Measurements from ENCODE around the gene OSBPL8.

Gene OSBPL8

DNA sequence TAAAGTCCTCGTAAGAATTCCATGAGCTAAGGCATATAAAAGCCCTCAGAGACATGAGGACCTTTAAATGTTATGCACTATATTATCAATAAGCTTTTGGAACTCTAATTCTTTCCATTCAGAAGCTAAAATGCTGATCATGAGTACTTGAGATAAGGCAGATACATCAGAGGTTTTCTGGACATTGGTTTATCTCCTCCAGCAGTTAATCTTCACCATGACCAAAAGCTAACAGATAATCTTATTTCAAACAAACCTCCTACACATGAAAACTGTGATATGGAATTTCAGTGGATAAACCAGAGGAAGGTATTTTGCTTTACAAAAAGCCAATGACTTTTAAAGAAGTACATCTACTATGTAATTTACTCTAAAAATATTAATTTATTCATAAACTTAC, 113.5 kb downstream of the OSBPL8 start:
- Histone ChIP-seq H3K23ac (ENCODE audit: low read length in 2 of 2) (no peak overlapping the region), H2BK12ac (ENCODE audit: low read length in 2 of 2) (no peak overlapping the region), H3K4ac (ENCODE audit: low read depth in 1 of 2, low read length in 2 of 2) (no peak overlapping the region), H3K27me3 (ENCODE audit: control insufficient read depth in 1 of 2, insufficient read depth in 1 of 2, low read length in 2 of 2) (no peaks in the 10 kb centered on the region), H2AK5ac (ENCODE audit: low read length, severe bottlenecking) (no peak overlapping the region), H2AFZ (ENCODE audit: low read depth, low read length) (no peak overlapping the region), H3K9ac (ENCODE audit: low read length) (no peak overlapping the region), H3K14ac (ENCODE audit: low read length in 2 of 2) (no peak overlapping the region), H3K18ac (ENCODE audit: low read depth in 1 of 2, low read length in 2 of 2) (no peak overlapping the region), H4K8ac (ENCODE audit: low read length) (no peak overlapping the region), H2BK15ac (ENCODE audit: low read depth, poor library complexity, severe bottlenecking) (no peak overlapping the region), H3K9me3 (ENCODE audit: control insufficient read depth, low read length) (no peaks in the 10 kb centered on the region), H3K4me1 (ENCODE audit: control insufficient read depth, insufficient read depth, low read depth, low read length) (peaks cover 2% of the 10 kb centered on the region), H2BK120ac (ENCODE audit: low read depth, low read length) (no peak overlapping the region), H3K4me3 (ENCODE audit: insufficient read depth in 1 of 2, low read depth in 1 of 2, low read length in 2 of 2) (peak overlapping the region in 1 of 2 experiments; percentile 10), H2BK5ac (ENCODE audit: low read depth, low read length, poor library complexity, severe bottlenecking) (no peak overlapping the region), H3K36me3 (ENCODE audit: control insufficient read depth in 1 of 2, insufficient read depth in 2 of 2, low read depth in 1 of 2, low read length in 2 of 2) (peaks cover 0 to 17% of the 10 kb centered on the region in 2 experiments), H3K27ac (ENCODE audit: low read length, poor library complexity, severe bottlenecking) (no peak overlapping the region), H3K79me1 (replicated peaks; ENCODE audit: low read length, poor library complexity, severe bottlenecking) (peaks cover 5% of the 10 kb centered on the region), H4K91ac (ENCODE audit: low read length) (no peak overlapping the region), H3K4me2 (ENCODE audit: low read length, poor library complexity, severe bottlenecking) (no peak overlapping the region)
- no CpG with 5 or more reads among the region's 1 CpG for WGBS
- no peak for DNase-seq

DNA sequence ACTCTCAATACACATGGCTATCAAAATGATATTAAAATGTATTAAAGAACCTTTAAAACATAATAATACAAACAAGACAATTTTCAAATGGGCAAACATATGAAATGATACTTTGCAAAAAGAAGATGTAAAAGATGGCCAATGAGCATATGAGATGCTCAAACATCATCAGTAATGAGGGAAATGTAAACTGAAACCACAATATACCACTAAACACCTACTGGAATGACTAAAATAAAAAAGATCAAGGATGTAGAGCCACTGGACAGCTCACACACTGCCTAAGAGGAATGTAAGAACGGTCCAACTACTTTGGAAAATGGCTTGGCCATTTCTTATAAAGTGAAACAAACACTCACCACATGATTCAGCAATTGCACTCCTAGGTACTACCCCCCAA, 114.1 kb downstream of the OSBPL8 start:
- Histone ChIP-seq H3K9me3 (ENCODE audit: control insufficient read depth, low read length) (no peaks in the 10 kb centered on the region), H2BK120ac (ENCODE audit: low read depth, low read length) (no peak overlapping the region), H4K91ac (ENCODE audit: low read length) (no peak overlapping the region), H3K18ac (ENCODE audit: low read depth in 1 of 2, low read length in 2 of 2) (no peak overlapping the region), H2BK15ac (ENCODE audit: low read depth, poor library complexity, severe bottlenecking) (no peak overlapping the region), H4K8ac (ENCODE audit: low read length) (no peak overlapping the region), H3K27me3 (ENCODE audit: control insufficient read depth in 1 of 2, insufficient read depth in 1 of 2, low read length in 2 of 2) (no peaks in the 10 kb centered on the region), H3K9ac (ENCODE audit: low read length) (no peak overlapping the region), H3K4ac (ENCODE audit: low read depth in 1 of 2, low read length in 2 of 2) (no peak overlapping the region), H3K79me1 (replicated peaks; ENCODE audit: low read length, poor library complexity, severe bottlenecking) (peaks cover 7% of the 10 kb centered on the region), H3K4me3 (ENCODE audit: insufficient read depth in 1 of 2, low read depth in 1 of 2, low read length in 2 of 2) (peak overlapping the region in 1 of 2 experiments; percentile 10), H3K4me2 (ENCODE audit: low read length, poor library complexity, severe bottlenecking) (no peak overlapping the region), H2AK5ac (ENCODE audit: low read length, severe bottlenecking) (no peak overlapping the region), H2BK5ac (ENCODE audit: low read depth, low read length, poor library complexity, severe bottlenecking) (no peak overlapping the region), H2AFZ (ENCODE audit: low read depth, low read length) (no peak overlapping the region), H3K14ac (ENCODE audit: low read length in 2 of 2) (no peak overlapping the region), H3K4me1 (ENCODE audit: control insufficient read depth, insufficient read depth, low read depth, low read length) (peaks cover 2% of the 10 kb centered on the region), H3K36me3 (ENCODE audit: control insufficient read depth in 1 of 2, insufficient read depth in 2 of 2, low read depth in 1 of 2, low read length in 2 of 2) (peaks cover 0 to 17% of the 10 kb centered on the region in 2 experiments), H2BK12ac (ENCODE audit: low read length in 2 of 2) (no peak overlapping the region), H3K23ac (ENCODE audit: low read length in 2 of 2) (no peak overlapping the region), H3K27ac (ENCODE audit: low read length, poor library complexity, severe bottlenecking) (no peak overlapping the region)
- DNase-seq, result no peak
- WGBS, result 96% methylated on average over 1 of the region's 1 CpG

DNA sequence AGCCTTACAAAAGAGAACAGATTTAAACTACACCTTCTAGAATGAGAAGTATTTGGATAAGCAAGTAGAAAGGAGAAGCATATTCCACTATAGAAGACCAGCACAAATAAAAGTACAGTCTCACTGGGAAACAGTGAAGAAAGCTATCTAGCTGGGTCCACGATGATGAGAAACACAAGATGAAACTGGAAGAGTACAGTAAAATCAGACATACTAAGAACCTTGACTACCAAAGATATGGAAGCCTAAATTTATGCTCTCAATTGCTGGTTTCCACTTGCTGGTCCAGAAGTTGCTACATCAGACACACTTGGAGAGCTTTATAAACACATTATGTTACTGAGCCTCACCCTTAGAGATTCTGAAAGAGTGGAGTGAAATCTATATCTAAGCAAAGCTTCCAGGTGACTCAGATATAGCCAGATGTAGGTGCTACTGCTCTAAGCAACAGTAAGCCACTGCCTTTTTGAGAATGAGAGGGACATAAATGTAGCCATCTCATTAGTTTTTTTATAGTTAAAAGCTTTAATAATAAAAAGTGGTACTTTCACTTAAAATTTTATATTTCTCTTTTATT, 115.1 kb downstream of the OSBPL8 start:
- H2AK5ac ChIP-seq (ENCODE audit: low read length, severe bottlenecking), result no peak overlapping the region
- H2BK5ac ChIP-seq (ENCODE audit: low read depth, low read length, poor library complexity, severe bottlenecking), result no peak overlapping the region
- no peak overlapping the region for H3K4me2 ChIP-seq (ENCODE audit: low read length, poor library complexity, severe bottlenecking)
- no peak overlapping the region for H4K91ac ChIP-seq (ENCODE audit: low read length)
- H2BK12ac ChIP-seq (ENCODE audit: low read length in 2 of 2), result no peak overlapping the region
- no peak overlapping the region for H2BK120ac ChIP-seq (ENCODE audit: low read depth, low read length)
- H3K79me1 ChIP-seq (replicated peaks; ENCODE audit: low read length, poor library complexity, severe bottlenecking), result peaks cover 7% of the 10 kb centered on the region
- peaks cover 2% of the 10 kb centered on the region for H3K4me1 ChIP-seq (ENCODE audit: control insufficient read depth, insufficient read depth, low read depth, low read length)
- no peak overlapping the region for H4K8ac ChIP-seq (ENCODE audit: low read length)
- H3K9me3 ChIP-seq (ENCODE audit: control insufficient read depth, low read length), result no peaks in the 10 kb centered on the region
- no peak overlapping the region for H3K18ac ChIP-seq (ENCODE audit: low read depth in 1 of 2, low read length in 2 of 2)
- no peak overlapping the region for H3K4ac ChIP-seq (ENCODE audit: low read depth in 1 of 2, low read length in 2 of 2)
- H3K27ac ChIP-seq (ENCODE audit: low read length, poor library complexity, severe bottlenecking), result no peak overlapping the region
- DNase-seq, result peak; percentile 11
- H3K23ac ChIP-seq (ENCODE audit: low read length in 2 of 2), result no peak overlapping the region
- peaks cover 0 to 17% of the 10 kb centered on the region in 2 experiments for H3K36me3 ChIP-seq (ENCODE audit: control insufficient read depth in 1 of 2, insufficient read depth in 2 of 2, low read depth in 1 of 2, low read length in 2 of 2)
- H3K14ac ChIP-seq (ENCODE audit: low read length in 2 of 2), result no peak overlapping the region
- WGBS, result 88% methylated on average over 1 of the region's 1 CpG
- H3K9ac ChIP-seq (ENCODE audit: low read length), result no peak overlapping the region
- H3K27me3 ChIP-seq (ENCODE audit: control insufficient read depth in 1 of 2, insufficient read depth in 1 of 2, low read length in 2 of 2), result no peaks in the 10 kb centered on the region
- H2BK15ac ChIP-seq (ENCODE audit: low read depth, poor library complexity, severe bottlenecking), result no peak overlapping the region
- no peak overlapping the region for H2AFZ ChIP-seq (ENCODE audit: low read depth, low read length)
- H3K4me3 ChIP-seq (ENCODE audit: insufficient read depth in 1 of 2, low read depth in 1 of 2, low read length in 2 of 2), result peak overlapping the region in 1 of 2 experiments; percentile 9

DNA sequence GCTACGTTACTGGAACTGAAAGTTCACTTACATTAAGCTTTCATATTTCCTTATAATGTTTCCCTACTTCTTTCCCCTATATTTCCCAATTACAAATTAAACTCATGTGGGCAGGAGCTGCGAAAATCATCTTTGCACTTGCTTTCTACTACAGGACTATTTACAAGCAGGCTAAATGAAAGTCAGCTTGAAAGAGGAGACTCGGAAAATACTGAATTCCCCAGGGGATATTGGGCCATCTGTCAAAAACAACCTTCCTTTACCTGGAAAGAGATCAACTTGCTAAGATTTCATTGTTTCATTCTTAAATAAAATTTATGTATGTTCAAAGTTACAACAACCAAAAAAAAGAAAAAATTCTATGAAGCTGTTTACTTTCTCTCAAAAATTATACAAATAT, 118.6 kb downstream of the OSBPL8 start:
- no peak overlapping the region for H3K23ac ChIP-seq (ENCODE audit: low read length in 2 of 2)
- H3K4me1 ChIP-seq (ENCODE audit: control insufficient read depth, insufficient read depth, low read depth, low read length), result peaks cover 2% of the 10 kb centered on the region
- no peak overlapping the region for H3K4ac ChIP-seq (ENCODE audit: low read depth in 1 of 2, low read length in 2 of 2)
- no peak overlapping the region for H2BK12ac ChIP-seq (ENCODE audit: low read length in 2 of 2)
- no peak overlapping the region for H2AK5ac ChIP-seq (ENCODE audit: low read length, severe bottlenecking)
- no peaks in the 10 kb centered on the region for H3K27me3 ChIP-seq (ENCODE audit: control insufficient read depth in 1 of 2, insufficient read depth in 1 of 2, low read length in 2 of 2)
- H4K8ac ChIP-seq (ENCODE audit: low read length), result no peak overlapping the region
- no peak overlapping the region for H4K91ac ChIP-seq (ENCODE audit: low read length)
- no peak overlapping the region for H2AFZ ChIP-seq (ENCODE audit: low read depth, low read length)
- H2BK120ac ChIP-seq (ENCODE audit: low read depth, low read length), result no peak overlapping the region
- no peak overlapping the region for H3K14ac ChIP-seq (ENCODE audit: low read length in 2 of 2)
- peaks cover 0 to 7% of the 10 kb centered on the region in 2 experiments for H3K36me3 ChIP-seq (ENCODE audit: control insufficient read depth in 1 of 2, insufficient read depth in 2 of 2, low read depth in 1 of 2, low read length in 2 of 2)
- H3K9me3 ChIP-seq (ENCODE audit: control insufficient read depth, low read length), result no peaks in the 10 kb centered on the region
- no peak overlapping the region for H3K9ac ChIP-seq (ENCODE audit: low read length)
- H3K4me3 ChIP-seq (ENCODE audit: insufficient read depth in 1 of 2, low read depth in 1 of 2, low read length in 2 of 2), result no peak overlapping the region
- H2BK5ac ChIP-seq (ENCODE audit: low read depth, low read length, poor library complexity, severe bottlenecking), result no peak overlapping the region
- H3K4me2 ChIP-seq (ENCODE audit: low read length, poor library complexity, severe bottlenecking), result no peak overlapping the region
- no peak overlapping the region for H2BK15ac ChIP-seq (ENCODE audit: low read depth, poor library complexity, severe bottlenecking)
- H3K27ac ChIP-seq (ENCODE audit: low read length, poor library complexity, severe bottlenecking), result no peak overlapping the region
- no peak overlapping the region for H3K18ac ChIP-seq (ENCODE audit: low read depth in 1 of 2, low read length in 2 of 2)
- H3K79me1 ChIP-seq (replicated peaks; ENCODE audit: low read length, poor library complexity, severe bottlenecking), result peaks cover 9% of the 10 kb centered on the region
- no peak for DNase-seq
- WGBS, result 86% methylated on average over 2 of the region's 3 CpGs
